Fibroblast of mammary gland (primary cell): ENCODE measurements around the gene MRPL37.

Experiments used
- DNase-seq: peaks from one replicate; pipeline ENCODE4 v3.0.0-alpha.2; 2010; ENCODE audit warnings: low read depth
- H3K4me3 ChIP-seq: 2 replicates; pipeline ENCODE4 v1.5.1; 2011; ENCODE audit warnings: low read depth, mild to moderate bottlenecking, low read length, moderate library complexity; ENCODE audit not compliant: control insufficient read depth
- TF ChIP-seq, protein P1 (sequence below): conservative IDR thresholded peaks from 2 replicates; pipeline ENCODE4 v1.5.1; 2011; ENCODE audit warnings: low read depth, low read length, inconsistent platforms; ENCODE audit not compliant: control insufficient read depth, insufficient read depth

MRPL37 gene

DNA sequence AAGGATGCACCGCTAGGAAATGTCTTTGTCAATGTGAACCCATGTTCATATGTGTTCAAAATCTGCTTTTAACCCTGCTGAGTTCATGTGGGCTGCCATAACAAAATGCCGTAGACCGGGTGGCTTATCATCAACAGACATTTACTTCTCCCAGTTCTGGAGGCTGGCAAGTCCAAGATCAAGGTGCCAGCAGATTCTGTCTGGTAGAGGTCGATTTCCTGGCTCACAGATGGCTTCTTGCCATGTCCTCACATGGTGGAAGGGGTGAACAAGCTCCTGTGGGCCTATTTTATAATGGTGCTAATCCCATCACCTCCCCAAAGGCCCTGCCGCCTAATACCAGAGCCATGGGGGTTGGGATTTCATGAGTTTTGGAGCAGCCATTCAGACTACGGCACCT is 42.6 kb upstream of the MRPL37 start:
- TF ChIP-seq, protein P1, sequence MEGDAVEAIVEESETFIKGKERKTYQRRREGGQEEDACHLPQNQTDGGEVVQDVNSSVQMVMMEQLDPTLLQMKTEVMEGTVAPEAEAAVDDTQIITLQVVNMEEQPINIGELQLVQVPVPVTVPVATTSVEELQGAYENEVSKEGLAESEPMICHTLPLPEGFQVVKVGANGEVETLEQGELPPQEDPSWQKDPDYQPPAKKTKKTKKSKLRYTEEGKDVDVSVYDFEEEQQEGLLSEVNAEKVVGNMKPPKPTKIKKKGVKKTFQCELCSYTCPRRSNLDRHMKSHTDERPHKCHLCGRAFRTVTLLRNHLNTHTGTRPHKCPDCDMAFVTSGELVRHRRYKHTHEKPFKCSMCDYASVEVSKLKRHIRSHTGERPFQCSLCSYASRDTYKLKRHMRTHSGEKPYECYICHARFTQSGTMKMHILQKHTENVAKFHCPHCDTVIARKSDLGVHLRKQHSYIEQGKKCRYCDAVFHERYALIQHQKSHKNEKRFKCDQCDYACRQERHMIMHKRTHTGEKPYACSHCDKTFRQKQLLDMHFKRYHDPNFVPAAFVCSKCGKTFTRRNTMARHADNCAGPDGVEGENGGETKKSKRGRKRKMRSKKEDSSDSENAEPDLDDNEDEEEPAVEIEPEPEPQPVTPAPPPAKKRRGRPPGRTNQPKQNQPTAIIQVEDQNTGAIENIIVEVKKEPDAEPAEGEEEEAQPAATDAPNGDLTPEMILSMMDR = no peak
- no peak overlapping the region for H3K4me3 ChIP-seq
- no peak for DNase-seq

DNA sequence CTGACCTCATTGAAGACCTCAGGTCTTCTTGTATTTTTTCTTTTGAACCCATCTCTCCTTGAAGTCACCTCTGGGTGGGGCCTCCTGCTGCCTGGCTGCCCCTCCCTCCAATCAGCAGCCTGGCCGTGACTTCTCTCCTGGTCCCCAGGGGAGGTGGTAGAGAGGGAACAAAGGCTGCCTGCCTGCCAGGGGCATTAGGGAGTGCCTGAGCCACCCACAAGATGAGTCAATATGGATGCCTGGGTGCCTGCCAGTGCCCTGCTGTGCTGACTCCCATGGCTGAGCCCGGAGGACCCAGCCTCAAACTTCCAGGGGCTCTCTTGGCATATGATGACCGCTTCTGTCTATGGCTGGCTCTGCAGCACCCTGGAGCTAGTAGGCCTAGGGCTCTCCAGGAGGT is 41.9 kb upstream of the MRPL37 start:
- no peak overlapping the region for H3K4me3 ChIP-seq
- TF ChIP-seq, protein P1 = no peak
- DNase-seq = no peak

DNA sequence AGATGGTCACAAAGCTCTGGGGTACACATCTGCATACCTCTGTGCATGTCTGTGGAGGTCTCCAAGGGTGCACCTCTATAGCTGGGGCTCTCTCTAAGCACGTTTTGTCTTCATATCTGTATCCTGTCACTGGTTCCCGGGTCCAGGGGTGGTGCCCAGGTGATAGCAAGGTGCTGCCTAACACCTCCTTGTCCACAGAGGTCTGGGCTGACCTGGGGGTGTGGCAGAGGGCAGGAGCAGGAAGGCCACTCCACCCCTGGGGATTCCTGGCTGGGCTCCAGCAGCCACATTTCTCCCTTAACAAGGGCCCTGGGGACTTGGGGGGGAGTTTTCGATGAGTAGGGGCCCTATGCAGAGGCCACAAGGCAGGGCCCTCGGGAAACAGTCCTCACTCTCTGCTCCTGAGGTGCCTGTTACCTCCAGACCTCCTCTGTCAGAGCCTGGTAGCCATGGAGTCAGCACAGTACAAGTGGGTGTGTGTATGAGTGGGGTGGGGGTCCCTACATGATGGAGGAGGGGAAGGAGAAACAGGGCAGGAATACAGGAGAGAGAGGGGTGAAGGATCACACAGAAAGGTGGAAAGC is 40.1 kb upstream of the MRPL37 start:
- DNase-seq = no peak
- TF ChIP-seq, protein P1 = no peak
- no peak overlapping the region for H3K4me3 ChIP-seq

DNA sequence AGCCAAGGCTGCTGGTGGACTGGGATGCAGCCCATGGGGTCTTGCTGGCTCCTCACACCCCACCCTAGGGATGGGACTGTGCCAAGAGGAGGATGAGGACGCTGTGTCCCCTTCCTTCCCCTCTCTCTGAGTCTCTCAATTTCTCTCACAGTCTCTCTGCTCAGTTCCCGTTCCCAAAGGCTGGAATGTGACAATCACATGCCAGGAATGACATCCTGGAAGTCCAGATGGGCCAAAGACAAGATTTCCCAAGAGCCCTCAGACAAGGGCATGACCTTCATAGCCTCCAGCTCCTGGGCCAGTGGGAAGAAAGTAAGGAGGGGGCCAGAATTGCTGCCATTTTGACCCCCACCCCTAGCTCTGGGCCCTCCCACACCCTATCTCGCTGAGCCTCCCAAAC is 39.6 kb upstream of the MRPL37 start:
- TF ChIP-seq, protein P1 = no peak
- H3K4me3 ChIP-seq = no peak overlapping the region
- no peak for DNase-seq

DNA sequence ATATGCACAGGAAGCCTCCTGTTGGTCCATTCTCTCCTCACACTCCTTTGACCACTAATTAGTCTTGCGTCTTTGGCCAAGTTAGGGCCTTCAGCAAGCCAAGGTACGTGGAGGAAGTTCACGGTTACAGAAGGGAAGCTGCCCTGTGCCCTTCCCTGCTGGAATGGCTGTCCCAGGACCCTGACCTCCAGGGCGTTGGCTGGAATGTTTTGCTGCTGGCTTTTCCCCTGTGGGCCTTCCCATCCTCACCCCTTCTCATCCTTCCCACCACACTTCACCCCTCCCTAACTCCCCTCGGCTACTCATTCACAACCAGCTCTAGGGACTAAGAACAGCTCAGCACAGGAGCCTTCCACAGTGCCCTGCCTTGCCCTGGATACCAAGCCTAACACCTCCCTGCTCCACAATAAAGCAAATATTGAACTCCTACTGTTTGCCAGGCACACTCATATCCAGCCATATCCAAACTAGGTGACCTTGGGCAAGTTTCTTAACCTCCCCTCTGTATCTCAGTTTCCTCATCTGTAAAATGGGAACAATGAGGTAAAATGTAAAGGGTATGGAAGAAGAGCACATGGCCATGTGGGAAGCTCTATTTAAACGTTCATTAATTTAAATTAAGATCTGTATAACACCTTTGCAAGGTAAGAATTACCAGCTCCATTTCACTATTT is 38.3 kb upstream of the MRPL37 start:
- no peak for DNase-seq
- TF ChIP-seq, protein P1 = no peak

DNA sequence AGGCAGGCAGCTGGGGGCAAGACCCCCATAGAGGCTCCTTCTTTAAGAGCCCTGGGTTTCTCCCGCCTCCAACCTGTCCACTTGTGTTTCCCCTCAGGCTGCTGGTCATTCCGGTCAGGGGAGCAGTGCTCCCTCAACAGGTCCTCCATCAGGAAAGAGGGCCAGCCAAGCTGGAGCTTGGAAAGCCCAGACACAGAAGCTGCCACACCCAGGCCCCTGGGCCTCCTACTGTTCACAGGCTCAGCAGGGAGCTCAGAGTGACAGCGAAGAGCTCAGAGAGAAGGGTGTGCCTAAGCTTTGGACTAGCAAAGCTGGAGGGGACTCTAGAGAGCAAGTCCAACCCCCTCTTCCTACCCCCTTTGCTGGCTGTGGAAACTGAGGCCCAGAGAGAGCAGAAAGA is 36.9 kb upstream of the MRPL37 start:
- H3K4me3 ChIP-seq = no peak overlapping the region
- TF ChIP-seq, protein P1 = no peak
- no peak for DNase-seq

More for the DNA sequence above, 38.3 kb upstream of the MRPL37 start:
- H3K4me3 ChIP-seq = no peak overlapping the region

DNA sequence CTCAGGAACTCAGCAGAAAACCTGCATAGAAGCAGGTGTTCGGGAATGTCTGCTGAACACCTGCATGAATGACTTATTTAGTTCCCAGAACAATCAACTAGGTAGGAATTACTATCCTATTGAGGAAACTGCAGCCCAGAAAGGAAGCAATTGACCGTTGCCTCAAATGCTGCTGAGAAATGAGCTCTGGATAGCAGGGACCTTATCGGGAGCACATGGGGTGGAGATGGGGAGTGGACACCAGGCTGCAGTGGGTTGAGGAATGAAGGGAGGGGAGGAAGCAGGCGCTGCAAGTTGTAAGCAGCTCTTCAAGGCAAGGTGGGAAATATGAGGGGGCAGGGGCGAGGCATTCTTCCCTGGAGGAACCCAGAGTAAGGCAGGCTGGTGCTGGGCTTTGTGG is 36.4 kb upstream of the MRPL37 start:
- H3K4me3 ChIP-seq = no peak overlapping the region
- TF ChIP-seq, protein P1 = no peak
- no peak for DNase-seq
